Right cardiac atrium (tissue), 5 donors: ENCODE measurements around the gene RNF212B. TPM values are rescaled to one million over a fixed set of nuclear protein-coding genes. Genes with fewer than 3 reads are reported as not detected.
A peak's percentile ranks its signal among the peaks of the same experiment; 100 is the strongest.

ENCODE experiments used
- ATAC-seq, 2 donors: fragments of 200-7000 bp; cut with Tn5 transposase; one replicate each; pipeline versions ENCODE4 v1.8.0 to v1.9.1; 2020; ENCODE audit warnings: moderate library complexity in 2 of 2, mild to moderate bottlenecking in 1 of 2
- DNase-seq, 3 donors: peaks; one replicate each; pipeline ENCODE4 v3.0.0-alpha.2; 2020
- H3K27ac ChIP-seq: one replicate; pipeline ENCODE4 v1.5.1; 2013; ENCODE audit warnings: mild to moderate bottlenecking, low read length, control low read depth, moderate library complexity
- H3K27me3 ChIP-seq: one replicate; pipeline ENCODE4 v1.6.1; 2013; ENCODE audit not compliant: control insufficient read depth, insufficient read depth
- H3K4me1 ChIP-seq: one replicate; pipeline ENCODE4 v1.6.1; 2013; ENCODE audit warnings: low read length; ENCODE audit not compliant: control insufficient read depth, insufficient read depth
- H3K4me3 ChIP-seq: one replicate; pipeline ENCODE4 v1.5.1; 2013; ENCODE audit warnings: low read length, control low read depth
- H3K9me3 ChIP-seq: one replicate; pipeline ENCODE4 v1.6.1; 2013; ENCODE audit warnings: low read length; ENCODE audit not compliant: control insufficient read depth
- WGBS: extraction: QIAGEN DNeasy Blood & Tissue Kit; methylation state at CpG from one replicate; pipeline ENCODE4 v1.1.7; 2013; 5-methylcytosine and 5-hydroxymethylcytosine counted together
- intact Hi-C, 4 donors: fragments of 100-400 bp; cut with DNase I; formaldehyde crosslinking; loops; one replicate each; pipeline versions ENCODE4 v1.11.0 to v1.14.0; 2022 to 2023
- polyA plus RNA-seq: library from polyadenylated mRNA; stranded (reverse); fragments of 200-250 nt; gene quantifications from one replicate; pipeline ENCODE4 v1.2.3, GENCODE V29; 2013
- total RNA-seq, 4 donors: library from RNA; stranded (reverse); fragmentation: NEBNext Ultra II Directional; extraction: Animal tissue kit (Norgen Biotek cat#: 25700); gene quantifications; one replicate each; pipeline ENCODE4 v1.2.1, GENCODE V29; 2021
- donor health status: healthy with polysubstance abuse.
- donor health status: DM: no; HTN: yes; CAD: no.
- donor health status: DM: no; HTN: no; CAD: no.
- donor health status: DM: no; HTN: yes; CAD: no; lungs with severe emphysema.
- donor health status: DM: yes; HTN: yes; CAD: no.

The RNF212B gene
- total and polyA plus RNA-seq, 5 donors: not detected

DNA sequence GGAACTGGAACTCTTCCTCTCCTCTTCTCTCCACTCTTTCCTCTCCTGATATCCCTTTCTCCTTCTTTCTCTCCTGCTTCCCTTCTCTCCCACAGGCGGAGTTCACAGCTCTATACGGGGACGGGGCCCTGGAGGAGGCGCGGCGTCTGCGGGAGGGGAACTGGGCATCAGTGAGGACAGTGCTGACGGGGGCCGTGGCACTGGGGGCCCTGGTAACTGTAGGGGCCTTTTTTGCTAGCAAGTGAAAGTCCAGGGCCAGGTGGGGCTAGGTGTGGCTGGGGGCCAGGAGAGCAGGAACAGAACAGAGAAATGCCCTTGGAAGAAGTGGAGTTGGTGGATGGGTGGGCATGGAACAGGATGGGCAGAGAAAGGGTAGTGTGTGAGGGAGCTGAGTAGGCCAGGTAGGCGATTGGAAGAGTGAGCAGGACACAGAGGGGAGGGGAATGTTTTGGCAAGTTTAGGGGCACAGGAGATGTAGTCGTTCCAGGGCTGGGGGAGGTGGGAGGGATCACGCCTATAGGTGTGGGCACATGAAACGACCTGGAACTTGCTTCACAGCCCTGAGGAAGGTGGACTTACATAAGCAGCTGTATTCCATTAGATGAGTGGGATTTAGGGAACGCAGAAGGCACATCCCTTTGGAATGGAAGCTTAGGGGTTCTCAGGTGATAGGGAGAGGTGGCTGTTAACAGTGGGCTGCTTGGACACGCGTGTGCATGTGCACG lies 71.1 kb downstream of the RNF212B start:
- Histone ChIP-seq H3K9me3 (no peaks in the 10 kb centered on the region), H3K27ac (no peak overlapping the region), H3K4me3 (no peak overlapping the region), H3K4me1 (peaks cover 2% of the 10 kb centered on the region), H3K27me3 (no peaks in the 10 kb centered on the region)
- DNase-seq (peak in 1 of 3 donors; percentile 40), ATAC-seq (no peak)
- intact Hi-C loops: no loop called here
- WGBS: 86% methylated on average over 17 of the region's 17 CpGs

DNA sequence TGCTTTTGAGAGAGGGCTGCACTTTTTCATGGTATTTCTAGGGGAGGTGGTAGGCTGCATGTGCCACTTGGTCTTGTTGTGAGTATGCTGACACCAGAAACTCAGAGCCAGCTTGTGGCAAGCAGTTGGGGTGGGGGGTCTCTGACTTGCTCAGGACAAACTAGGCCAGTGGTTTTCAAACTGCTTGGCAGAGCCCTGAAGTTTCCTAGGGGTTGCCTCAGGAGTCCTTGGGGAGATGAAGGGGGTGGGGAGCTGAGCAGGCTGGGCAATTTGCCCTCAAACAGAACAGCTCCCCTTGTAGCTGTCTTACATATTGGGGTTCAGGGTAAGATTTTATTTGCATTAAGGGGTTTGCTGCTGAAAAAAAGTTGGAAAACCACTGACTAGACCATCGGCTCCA lies 72.8 kb downstream of the RNF212B start:
- Histone ChIP-seq H3K27ac (no peak overlapping the region), H3K4me3 (no peak overlapping the region), H3K4me1 (peaks cover 2% of the 10 kb centered on the region), H3K9me3 (no peaks in the 10 kb centered on the region), H3K27me3 (no peaks in the 10 kb centered on the region)
- DNase-seq (no peak), ATAC-seq (no peak)
- intact Hi-C loops: no loop called here
- 88% methylated on average over 1 of the region's 1 CpG for WGBS

GRCh38 chr14:23316300-23316699 lies 78.6 kb downstream of the RNF212B start:
- intact Hi-C loops: no loop called here
- no peak for ATAC-seq
- Histone ChIP-seq H3K27ac (no peak overlapping the region), H3K27me3 (no peaks in the 10 kb centered on the region), H3K4me3 (no peak overlapping the region), H3K4me1 (peaks cover 4% of the 10 kb centered on the region), H3K9me3 (no peaks in the 10 kb centered on the region)
- 86% methylated on average over 5 of the region's 5 CpGs for WGBS
- peak in 1 of 3 donors; percentile 36 for DNase-seq

DNA sequence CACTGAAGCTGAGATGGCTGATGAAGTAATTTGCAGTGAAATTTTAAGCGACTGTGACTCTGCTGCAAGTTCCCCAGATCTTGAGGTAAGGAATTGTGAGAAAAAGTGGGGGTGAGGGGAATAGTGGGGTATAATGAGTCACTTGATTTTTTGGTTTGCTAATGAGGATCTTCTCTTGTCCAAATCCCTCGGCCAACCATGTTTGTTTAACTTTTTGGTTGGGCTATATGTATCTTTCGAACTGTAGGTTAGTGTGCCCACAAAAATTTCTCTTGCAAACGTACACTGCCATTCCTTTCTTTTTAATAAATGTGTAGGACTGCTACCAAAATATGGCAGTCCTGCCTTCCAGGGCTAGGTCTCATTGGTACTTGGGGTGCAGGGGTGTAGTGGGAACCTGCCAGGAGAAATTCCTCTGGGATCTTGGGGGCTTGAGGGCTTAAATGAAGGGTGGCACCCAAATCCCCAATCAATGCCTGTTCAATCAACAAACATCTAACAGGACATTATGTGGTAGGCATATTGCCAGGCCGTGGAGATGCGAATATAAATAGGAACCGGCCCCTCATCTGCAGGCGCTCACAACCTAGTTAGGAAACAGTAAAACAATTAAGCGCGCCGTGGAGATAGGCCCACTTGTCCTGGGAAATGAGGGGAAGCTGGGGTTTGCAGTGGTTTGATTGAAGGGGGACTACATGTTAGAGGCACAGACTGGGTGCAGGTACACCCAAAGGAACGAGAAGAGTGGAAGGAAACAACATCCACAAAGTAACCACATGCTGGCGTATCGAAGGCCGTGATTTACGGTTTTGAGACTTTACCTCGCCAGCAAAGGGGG lies 82.2 kb downstream of the RNF212B start:
- Histone ChIP-seq H3K27ac (peak overlapping the region; percentile 99), H3K27me3 (no peaks in the 10 kb centered on the region), H3K4me3 (peak overlapping the region; percentile 50), H3K9me3 (no peaks in the 10 kb centered on the region), H3K4me1 (peaks cover 4% of the 10 kb centered on the region)
- ATAC-seq: no peak
- intact Hi-C loops: loop anchor here (5.0 to 10.0 kb wide), 5 partner anchors 125 to 245 kb away; partner anchors contain the start of genes AP1G2 (in 2 of the 4) and NGDN (in 1 of the 4)
- DNase-seq: peak in 1 of 3 donors; percentile 19
- 90% methylated on average over 17 of the region's 17 CpGs for WGBS

- 4% methylated on average over 63 of the region's 63 CpGs for WGBS
- Histone ChIP-seq H3K4me3 (peak within 1 kb of the TSS; percentile 97), H3K27me3 (no peaks in the 10 kb centered on the region), H3K4me1 (peaks cover 4% of the 10 kb centered on the region), H3K27ac (peak within 1 kb of the TSS; percentile 99), H3K9me3 (no peaks in the 10 kb centered on the region)
- intact Hi-C loops: loop anchor here (5.0 to 10.0 kb wide), 5 partner anchors 124 to 244 kb away; partner anchors contain the start of genes AP1G2 (in 2 of the 4) and NGDN (in 1 of the 4)
- peak; percentile 96 for ATAC-seq
- DNase-seq: peak; percentile 98 to 99 (median 98)
Observed at GRCh38 chr14:23320584-23321571, 83.1 kb downstream of the RNF212B start, which contains the start of gene PABPN1. Gene PABPN1 (plus strand): TSS chr14:23321457. CDS start chr14:23321470, 13 bp downstream.

- peak overlapping the region; percentile 97 for H3K4me3 ChIP-seq
- H3K27ac ChIP-seq: peak overlapping the region; percentile 99
- H3K27me3 ChIP-seq: no peaks in the 10 kb centered on the region
- intact Hi-C loops: loop anchor here (5.0 to 10.0 kb wide), 5 partner anchors 123 to 243 kb away; partner anchors contain the start of genes AP1G2 (in 2 of the 4) and NGDN (in 1 of the 4)
- under 1% methylated on average over 63 of the region's 64 CpGs for whole genome bisulfite sequencing
- ATAC-seq (peak; percentile 15 to 34), DNase-seq (peak; percentile 60 to 85 (median 83))
- H3K4me1 ChIP-seq: peaks cover 4% of the 10 kb centered on the region
- no peaks in the 10 kb centered on the region for H3K9me3 ChIP-seq
Observed at GRCh38 chr14:23321572-23322547, 84.1 kb downstream of the RNF212B start.

Other genes with a start within 250 kb of the RNF212B start
- gene C14orf93, start 227.8 kb upstream of the RNF212B start, total RNA-seq: 10 to 100 TPM in 1 of 4 donors, 1 to 10 TPM in 3; 5.8 to 11.4 (median 6.7) TPM
- 4.1 TPM for gene C14orf93, start 227.8 kb upstream of the RNF212B start, polyA plus RNA-seq
- 100 to 1,000 TPM; 108 to 126 (median 112) TPM for gene PSMB5, start 203.0 kb upstream of the RNF212B start, total RNA-seq
- gene PSMB5, start 203.0 kb upstream of the RNF212B start, polyA plus RNA-seq: 140 TPM
- not detected for gene PSMB11, start 195.7 kb upstream of the RNF212B start, total RNA-seq
- gene PSMB11, start 195.7 kb upstream of the RNF212B start, polyA plus RNA-seq: not detected
- gene CDH24, start 180.4 kb upstream of the RNF212B start, total RNA-seq: 1 to 10 TPM in 3 of 4 donors, under 1 TPM in 1; 0.95 to 2.3 (median 2.2) TPM
- 2.5 TPM for gene CDH24, start 180.4 kb upstream of the RNF212B start, polyA plus RNA-seq
- gene ACIN1, start 142.8 kb upstream of the RNF212B start, total RNA-seq: 10 to 100 TPM; 78.9 to 87.8 (median 84.8) TPM
- gene ACIN1, start 142.8 kb upstream of the RNF212B start, polyA plus RNA-seq: 67.1 TPM
- gene C14orf119, start 142.4 kb upstream of the RNF212B start, total RNA-seq: 10 to 100 TPM; 30.2 to 43.9 (median 41.2) TPM
- 27.3 TPM for gene C14orf119, start 142.4 kb upstream of the RNF212B start, polyA plus RNA-seq
- not detected for gene CIROP, start 132.9 kb upstream of the RNF212B start, total RNA-seq
- not detected for gene CIROP, start 132.9 kb upstream of the RNF212B start, polyA plus RNA-seq
- not detected for gene CEBPE, start 118.7 kb upstream of the RNF212B start, total RNA-seq
- not detected for gene CEBPE, start 118.7 kb upstream of the RNF212B start, polyA plus RNA-seq
- gene SLC7A8, start 54.3 kb upstream of the RNF212B start, total RNA-seq: 10 to 100 TPM in 2 of 4 donors, 1 to 10 TPM in 2; 6.9 to 11.7 (median 10.1) TPM
- gene SLC7A8, start 54.3 kb upstream of the RNF212B start, polyA plus RNA-seq: 7.8 TPM
- gene HOMEZ, start 48.2 kb downstream of the RNF212B start, total RNA-seq: 10 to 100 TPM in 2 of 4 donors, 1 to 10 TPM in 2; 8.4 to 12.7 (median 10.4) TPM
- 9.8 TPM for gene HOMEZ, start 48.2 kb downstream of the RNF212B start, polyA plus RNA-seq
- gene PPP1R3E, start 64.9 kb downstream of the RNF212B start, total RNA-seq: 10 to 100 TPM in 2 of 4 donors, 1 to 10 TPM in 2; 6.1 to 15.3 (median 10.6) TPM
- gene PPP1R3E, start 64.9 kb downstream of the RNF212B start, polyA plus RNA-seq: 7.9 TPM
- gene BCL2L2, start 68.9 kb downstream of the RNF212B start, total RNA-seq: 10 to 100 TPM; 40.4 to 51.9 (median 48.8) TPM
- 38.1 TPM for gene BCL2L2, start 68.9 kb downstream of the RNF212B start, polyA plus RNA-seq
- gene PABPN1, start 83.5 kb downstream of the RNF212B start, total RNA-seq: 10 to 100 TPM; 93.6 to 97.9 (median 96.4) TPM
- 107 TPM for gene PABPN1, start 83.5 kb downstream of the RNF212B start, polyA plus RNA-seq
- 10 to 100 TPM; 42.4 to 72.5 (median 55.9) TPM for gene SLC22A17, start 115.0 kb downstream of the RNF212B start, total RNA-seq
- gene SLC22A17, start 115.0 kb downstream of the RNF212B start, polyA plus RNA-seq: 47.2 TPM
- 10 to 100 TPM in 1 of 4 donors, 1 to 10 TPM in 3; 6.7 to 10.1 (median 7.8) TPM for gene EFS, start 127.2 kb downstream of the RNF212B start, total RNA-seq
- gene EFS, start 127.2 kb downstream of the RNF212B start, polyA plus RNA-seq: 6.2 TPM
- not detected for gene IL25, start 134.9 kb downstream of the RNF212B start, total RNA-seq
- gene IL25, start 134.9 kb downstream of the RNF212B start, polyA plus RNA-seq: 0.09 TPM
- 1 to 10 TPM in 3 of 4 donors, under 1 TPM in 1; 0.36 to 1.4 (median 1.2) TPM for gene CMTM5, start 139.1 kb downstream of the RNF212B start, total RNA-seq
- 13.9 TPM for gene CMTM5, start 139.1 kb downstream of the RNF212B start, polyA plus RNA-seq
- gene MYH6, start 170.3 kb downstream of the RNF212B start, total RNA-seq: over 10,000 TPM; 12,862 to 15,773 (median 14,347) TPM
- gene MYH6, start 170.3 kb downstream of the RNF212B start, polyA plus RNA-seq: 11,120 TPM
- 1,000 to 10,000 TPM in 1 of 4 donors, 100 to 1,000 TPM in 3; 461 to 2,251 (median 602) TPM for gene MYH7, start 197.7 kb downstream of the RNF212B start, total RNA-seq
- 1,734 TPM for gene MYH7, start 197.7 kb downstream of the RNF212B start, polyA plus RNA-seq
- gene NGDN, start 231.8 kb downstream of the RNF212B start, total RNA-seq: 10 to 100 TPM; 19.3 to 23.4 (median 21.8) TPM
- 26.8 TPM for gene NGDN, start 231.8 kb downstream of the RNF212B start, polyA plus RNA-seq